Placental epithelial cell (primary cell): ENCODE results near the gene CFAP73. TPM values are rescaled to one million over a fixed set of nuclear protein-coding genes. Genes with fewer than 3 reads are reported as not detected.

Source experiments
- small RNA-seq: library from RNA; depleted of rRNA; stranded (forward); fragments of <200 nt; gene quantifications from one replicate; pipeline ENCODE3, GENCODE V24; 2012
- total RNA-seq: library from RNA; depleted of rRNA; stranded (reverse); fragments of >200 nt; gene quantifications from 2 replicates; pipeline ENCODE4 v1.2.3, GENCODE V29; 2012

Gene CFAP73
- total RNA-seq = not detected in 2 replicates

GRCh38 chr12:113149361-113150150 lies at the start of gene CFAP73:
TSS of gene CFAP73 (plus strand) at chr12:113149724. CDS start at chr12:113149858, 134 bp downstream.

GRCh38 chr12:113135178-113136127 lies 14.1 kb upstream of the CFAP73 start, which contains the start of gene RASAL1:
TSS of gene RASAL1 (minus strand) at chr12:113135761. CDS start at chr12:113135462, 299 bp downstream.

GRCh38 chr12:113185180-113186032 lies 35.9 kb downstream of the CFAP73 start, which contains the start of the genes DDX54 and RITA1:
TSS of gene DDX54 (minus strand) at chr12:113185478. CDS start at chr12:113185451, 27 bp downstream.
TSS of gene RITA1 (plus strand) at chr12:113185721. CDS start at chr12:113186747, 1,026 bp downstream.

Small RNAs within 50 kb of the gene (small RNA-seq; reads per million reads assigned to genes)
- not detected for gene MIR7106
- gene RF00019 = not detected

Other genes starting within 250 kb of the CFAP73 start
- gene OAS1, start 242.8 kb upstream of the CFAP73 start, total RNA-seq = not detected in 2 replicates
- gene OAS3, start 211.2 kb upstream of the CFAP73 start, total RNA-seq = 1.1 and 1.6 TPM in 2 replicates
- gene OAS2, start 171.2 kb upstream of the CFAP73 start, total RNA-seq = 0.39 and 0.54 TPM in 2 replicates
- gene DTX1, start 93.0 kb upstream of the CFAP73 start, total RNA-seq = not detected in 2 replicates
- gene RASAL1, start 14.0 kb upstream of the CFAP73 start, total RNA-seq = 0.33 and 0.39 TPM in 2 replicates
- 44.0 and 53.5 TPM in 2 replicates for gene DDX54, start 35.8 kb downstream of the CFAP73 start, total RNA-seq
- gene RITA1, start 36.0 kb downstream of the CFAP73 start, total RNA-seq = 11.4 and 20.4 TPM in 2 replicates
- 14.4 and 29.4 TPM in 2 replicates for gene TPCN1, start 71.7 kb downstream of the CFAP73 start, total RNA-seq
- gene SLC8B1, start 185.4 kb downstream of the CFAP73 start, total RNA-seq = 13.4 and 19.6 TPM in 2 replicates
- 20.8 and 31.0 TPM in 2 replicates for gene PLBD2, start 208.9 kb downstream of the CFAP73 start, total RNA-seq